Measurements from ENCODE around the gene GATD1. TPM values are rescaled to one million over a fixed set of nuclear protein-coding genes. Genes with fewer than 3 reads are reported as not detected.

GATD1 gene
- total RNA-seq, 1 experiment from 2014 or later: 88.7 TPM

DNA sequence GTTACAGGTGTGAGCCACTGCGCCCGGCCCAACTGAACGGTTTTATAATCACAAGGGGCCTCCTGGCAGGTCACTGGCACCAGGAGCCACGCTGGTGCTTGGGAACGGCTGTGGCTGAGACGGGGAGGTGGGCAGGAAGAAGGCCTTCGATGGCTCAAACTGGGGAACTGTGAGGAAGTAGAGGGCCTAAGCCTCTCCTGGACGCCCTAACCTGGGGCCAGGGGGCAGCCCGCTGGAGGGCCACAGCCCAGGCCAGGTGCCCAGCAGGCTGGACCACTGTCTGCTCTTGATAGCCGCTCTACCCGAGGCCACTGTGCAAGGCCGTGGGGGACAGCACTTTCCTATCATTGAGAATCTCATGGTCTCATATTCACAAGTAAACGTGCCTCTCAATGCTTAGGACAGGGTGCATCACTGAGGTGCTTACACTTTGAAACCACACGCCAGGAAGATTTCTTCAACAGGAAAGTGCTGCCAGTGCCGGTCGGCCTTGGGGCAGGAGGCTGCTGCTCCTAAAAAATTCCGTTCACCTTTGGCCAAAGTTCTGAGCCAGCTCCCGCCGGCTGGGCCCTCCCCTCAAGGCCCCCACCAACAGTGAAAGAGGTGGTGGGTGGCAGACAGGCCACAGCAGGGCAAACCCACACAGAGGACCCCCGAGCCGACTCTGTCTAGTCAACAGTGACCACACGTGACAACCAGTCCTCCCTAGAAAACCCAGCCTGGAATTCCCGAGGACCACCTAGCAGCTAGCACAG is 7.2 kb downstream of the GATD1 start:
- H3K79me2 ChIP-seq (ENCODE audit: insufficient read depth, low read length): peaks cover 43% of the 10 kb centered on the region
- H3K27ac ChIP-seq (ENCODE audit: low read depth, low read length): no peak overlapping the region
- ChIA-PET POLR2A (no interaction called here), CTCF (no interaction called here), RAD21 (ENCODE audit: low non-redundant PET in 1 of 2, low total read pairs in 2 of 2, uncharacterized antibody in 2 of 2, unreplicated experiment in 2 of 2) (no interaction called here)
- intact Hi-C loops (cut with micrococcal nuclease): no loop called here
- no peak overlapping the region for H3K9ac ChIP-seq (ENCODE audit: low read length)
- H3K4me2 ChIP-seq (ENCODE audit: low read length): no peak overlapping the region
- TSS peak; percentile 27 for BruUV-seq (replicated peaks)
- H3K36me3 ChIP-seq (ENCODE audit: control insufficient read depth in 1 of 2, insufficient read depth in 2 of 2, low read length in 2 of 2): peaks cover 24 to 61% of the 10 kb centered on the region in 2 experiments
- no peaks in the 10 kb centered on the region; the same call in 1 of the 2 replicates for H4K20me1 ChIP-seq (ENCODE audit: insufficient read depth)
- no peaks in the 10 kb centered on the region for H3K9me2 ChIP-seq (ENCODE audit: insufficient read depth)
- ATAC-seq: no peak
- no peak overlapping the region for H3K4me3 ChIP-seq (replicated peaks in 1 of 2; ENCODE audit: low read depth in 1 of 2, low read length in 2 of 2)
- no peaks in the 10 kb centered on the region for H3K27me3 ChIP-seq (ENCODE audit: insufficient read depth, low read length)
- H2AFZ ChIP-seq (ENCODE audit: low read depth, low read length, poor library complexity, severe bottlenecking): no peak overlapping the region
- TF ChIP-seq RAD21 (IDR thresholded peaks at IDR 0.05; ENCODE audit: low read depth) (no peak), CBX3 (IDR thresholded peaks at IDR 0.05; ENCODE audit: low read depth) (no peak), POLR2AphosphoS5 (IDR thresholded peaks at IDR 0.05; ENCODE audit: low read depth, low read length) (no peak), ELF1 (IDR thresholded peaks at IDR 0.05; ENCODE audit: borderline replicate concordance, low read depth) (no peak), FOSL1 (IDR thresholded peaks at IDR 0.05; ENCODE audit: low read depth) (no peak), CTCF (IDR thresholded peaks at IDR 0.05 in 2 of 3, conservative IDR thresholded peaks at IDR 0.05 in 1 of 3; ENCODE audit: borderline replicate concordance in 1 of 3, insufficient read depth in 1 of 3, low read depth in 2 of 3, low read length in 2 of 3) (no peak), EZH2phosphoT487 (IDR thresholded peaks at IDR 0.05; ENCODE audit: borderline replicate concordance) (no peak), SRF (IDR thresholded peaks at IDR 0.05; ENCODE audit: low read depth) (no peak), SP1 (IDR thresholded peaks at IDR 0.05; ENCODE audit: low read depth) (no peak), ZNF274 (IDR thresholded peaks at IDR 0.05; ENCODE audit: low read depth, low read length) (no peak), REST (IDR thresholded peaks at IDR 0.05; ENCODE audit: low read depth) (no peak), SIN3A (IDR thresholded peaks at IDR 0.05; ENCODE audit: low read depth) (no peak), EZH2 (IDR thresholded peaks at IDR 0.05) (no peak), EGR1 (IDR thresholded peaks at IDR 0.05; ENCODE audit: low read depth) (no peak), POLR2A (IDR thresholded peaks at IDR 0.05; ENCODE audit: borderline replicate concordance, extremely low read depth, insufficient read depth, insufficient read length) (no peak)
- TF ChIP-seq, protein P1, sequence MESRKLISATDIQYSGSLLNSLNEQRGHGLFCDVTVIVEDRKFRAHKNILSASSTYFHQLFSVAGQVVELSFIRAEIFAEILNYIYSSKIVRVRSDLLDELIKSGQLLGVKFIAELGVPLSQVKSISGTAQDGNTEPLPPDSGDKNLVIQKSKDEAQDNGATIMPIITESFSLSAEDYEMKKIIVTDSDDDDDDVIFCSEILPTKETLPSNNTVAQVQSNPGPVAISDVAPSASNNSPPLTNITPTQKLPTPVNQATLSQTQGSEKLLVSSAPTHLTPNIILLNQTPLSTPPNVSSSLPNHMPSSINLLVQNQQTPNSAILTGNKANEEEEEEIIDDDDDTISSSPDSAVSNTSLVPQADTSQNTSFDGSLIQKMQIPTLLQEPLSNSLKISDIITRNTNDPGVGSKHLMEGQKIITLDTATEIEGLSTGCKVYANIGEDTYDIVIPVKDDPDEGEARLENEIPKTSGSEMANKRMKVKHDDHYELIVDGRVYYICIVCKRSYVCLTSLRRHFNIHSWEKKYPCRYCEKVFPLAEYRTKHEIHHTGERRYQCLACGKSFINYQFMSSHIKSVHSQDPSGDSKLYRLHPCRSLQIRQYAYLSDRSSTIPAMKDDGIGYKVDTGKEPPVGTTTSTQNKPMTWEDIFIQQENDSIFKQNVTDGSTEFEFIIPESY (IDR thresholded peaks at IDR 0.05; ENCODE audit: extremely low read depth, insufficient replicate concordance, low read length): no peak
- TF ChIP-seq, protein P2, sequence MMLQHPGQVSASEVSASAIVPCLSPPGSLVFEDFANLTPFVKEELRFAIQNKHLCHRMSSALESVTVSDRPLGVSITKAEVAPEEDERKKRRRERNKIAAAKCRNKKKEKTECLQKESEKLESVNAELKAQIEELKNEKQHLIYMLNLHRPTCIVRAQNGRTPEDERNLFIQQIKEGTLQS (IDR thresholded peaks at IDR 0.05): no peak
- no peak for DNase-seq (ENCODE audit: low read depth, low spot score)
- H3K9me3 ChIP-seq (ENCODE audit: control insufficient read depth in 1 of 2, insufficient read depth in 1 of 2, low read depth in 1 of 2, low read length in 2 of 2): no peaks in the 10 kb centered on the region
- H3K4me1 ChIP-seq (ENCODE audit: control insufficient read depth in 1 of 2, insufficient read depth in 2 of 2, low read length in 2 of 2): peaks cover under 1 to 15% of the 10 kb centered on the region in 2 experiments
